GM21576 (cell line): ENCODE measurements around the gene LSM3.

Experiments used
- ATAC-seq: cut with Tn5 transposase; IDR thresholded peaks from one replicate; pipeline ENCODE4 v1.9.1; 2021; ENCODE audit warnings: mild to moderate bottlenecking, moderate library complexity; ENCODE audit not compliant: unreplicated experiment

LSM3 gene

GRCh38 chr3:14188041-14188754 is 9.6 kb downstream of the LSM3 start:
- ATAC-seq, result no peak

- no peak for ATAC-seq
Observed at GRCh38 chr3:14194865-14195264, 16.2 kb downstream of the LSM3 start.

GRCh38 chr3:14199641-14200040 is 21.0 kb downstream of the LSM3 start:
- no peak for ATAC-seq

GRCh38 chr3:14200276-14200675 is 21.7 kb downstream of the LSM3 start:
- no peak for ATAC-seq

GRCh38 chr3:14200841-14201240 is 22.2 kb downstream of the LSM3 start:
- ATAC-seq, result no peak

GRCh38 chr3:14201940-14202684 is 23.5 kb downstream of the LSM3 start:
- ATAC-seq, result no peak

GRCh38 chr3:14202874-14203520 is 24.4 kb downstream of the LSM3 start:
- ATAC-seq, result no peak

- peak; percentile 59 for ATAC-seq
Observed at GRCh38 chr3:14203521-14204079, 25.0 kb downstream of the LSM3 start.

- ATAC-seq, result no peak
Observed at GRCh38 chr3:14204515-14205284, 26.1 kb downstream of the LSM3 start.

GRCh38 chr3:14206548-14207177 is 28.0 kb downstream of the LSM3 start:
- ATAC-seq, result no peak

- ATAC-seq, result no peak
Observed at GRCh38 chr3:14208168-14208567, 29.6 kb downstream of the LSM3 start.

GRCh38 chr3:14208977-14209394 is 30.4 kb downstream of the LSM3 start:
- ATAC-seq, result no peak

- no peak for ATAC-seq
Observed at GRCh38 chr3:14209581-14210289, 31.1 kb downstream of the LSM3 start.

- no peak for ATAC-seq
Observed at GRCh38 chr3:14210290-14210688, 31.7 kb downstream of the LSM3 start.

GRCh38 chr3:14210843-14211594 is 32.4 kb downstream of the LSM3 start:
- ATAC-seq, result no peak

- ATAC-seq, result no peak
Observed at GRCh38 chr3:14211621-14212020, 33.0 kb downstream of the LSM3 start.

- ATAC-seq, result no peak
Observed at GRCh38 chr3:14212032-14212431, 33.4 kb downstream of the LSM3 start.

- ATAC-seq, result no peak
Observed at GRCh38 chr3:14213066-14213774, 34.6 kb downstream of the LSM3 start.
